Prostate gland (tissue), 2 donors: ENCODE measurements around the gene KIAA1191. TPM values are rescaled to one million over a fixed set of nuclear protein-coding genes. Genes with fewer than 3 reads are reported as not detected.

Source experiments
- DNase-seq: peaks from one replicate; pipeline ENCODE4 v3.0.0-alpha.2; 2019; ENCODE audit warnings: low spot score
- H3K27ac ChIP-seq, 2 donors: fragments of 200-600 bp; sonication (generic); 2 replicates each; pipeline ENCODE4 v1.5.1; 2017 to 2019
- H3K27me3 ChIP-seq: fragments of 200-600 bp; sonication (generic); replicated peaks from 2 replicates; pipeline ENCODE4 v1.5.1; 2019; ENCODE audit not compliant: insufficient read depth
- H3K36me3 ChIP-seq, 2 donors: fragments of 200-600 bp; sonication (generic); 1 replicate in 1 of 2; 2 replicates in 1 of 2; pipeline versions ENCODE4 v1.5.1 to v1.8.1; 2017 to 2019
- H3K4me1 ChIP-seq: fragments of 200-600 bp; sonication (generic); replicated peaks from 2 replicates; pipeline ENCODE4 v1.5.1; 2019
- H3K4me3 ChIP-seq, 2 donors: fragments of 200-600 bp; sonication (generic); 2 replicates each; pipeline ENCODE4 v1.5.1; 2017 to 2019
- H3K9me3 ChIP-seq: fragments of 200-600 bp; sonication (generic); 2 replicates; pipeline ENCODE4 v1.5.1; 2017
- CTCF ChIP-seq, 4 experiments: fragments of 200-600 bp in 2 of 4; fragments of 450-650 bp in 2 of 4; sonication (generic) in 2 of 4; IDR thresholded peaks; 1 replicate in 3 of 4; 2 replicates in 1 of 4; pipeline ENCODE4 v1.5.1; 2016 to 2019; ENCODE audit warnings: antibody characterized with exemption in 4 of 4, mild to moderate bottlenecking in 2 of 4, moderate library complexity in 2 of 4
- POLR2A ChIP-seq: fragments of 450-650 bp; IDR thresholded peaks from one replicate; pipeline ENCODE4 v1.6.1; 2016; ENCODE audit warnings: antibody characterized with exemption, mild to moderate bottlenecking
- POLR2AphosphoS5 ChIP-seq: sonication (generic); formaldehyde crosslinking; IDR thresholded peaks from one replicate; pipeline ENCODE4 v1.6.1; 2017; ENCODE audit warnings: antibody characterized with exemption
- WGBS: methylation state at CpG from one replicate; pipeline ENCODE4 v1.1.5; 2018; 5-methylcytosine and 5-hydroxymethylcytosine counted together
- intact Hi-C: fragments of 100-400 bp; cut with DNase I; formaldehyde crosslinking; loops from one replicate; pipeline ENCODE4 v1.14.2; 2022
- total RNA-seq, 2 donors: library from RNA; depleted of rRNA; stranded (reverse); fragments of >200 nt; gene quantifications; one replicate each; pipeline ENCODE4 v1.1.0, GENCODE V29; 2016

Gene KIAA1191
- total RNA-seq, 2 donors from 2014 or later: 107 to 119 TPM

GRCh38 chr5:176400382-176401156 is 39.0 kb upstream of the KIAA1191 start:
- DNase-seq: no peak
- no peaks in the 10 kb centered on the region for H3K36me3 ChIP-seq
- TF ChIP-seq POLR2A (no peak), POLR2AphosphoS5 (no peak), CTCF (IDR thresholded peaks at IDR 0.05) (no peak)
- no peaks in the 10 kb centered on the region for H3K27me3 ChIP-seq
- intact Hi-C loops: no loop called here
- no peak overlapping the region for H3K27ac ChIP-seq
- 60% methylated on average over 17 of the region's 17 CpGs for WGBS
- H3K4me1 ChIP-seq: no peaks in the 10 kb centered on the region
- H3K9me3 ChIP-seq: no peaks in the 10 kb centered on the region
- no peak overlapping the region for H3K4me3 ChIP-seq

GRCh38 chr5:176397736-176398420 is 36.3 kb upstream of the KIAA1191 start:
- Histone ChIP-seq H3K4me3 (no peak overlapping the region), H3K27ac (no peak overlapping the region), H3K4me1 (no peaks in the 10 kb centered on the region), H3K27me3 (no peaks in the 10 kb centered on the region), H3K9me3 (no peaks in the 10 kb centered on the region), H3K36me3 (no peaks in the 10 kb centered on the region)
- no peak for DNase-seq
- TF ChIP-seq POLR2AphosphoS5: no peak
- TF ChIP-seq POLR2A: no peak
- WGBS: 92% methylated on average over 18 of the region's 18 CpGs
- intact Hi-C loops: no loop called here

GRCh38 chr5:176396330-176396729 is 34.8 kb upstream of the KIAA1191 start:
- intact Hi-C loops: no loop called here
- Histone ChIP-seq H3K27me3 (no peaks in the 10 kb centered on the region), H3K9me3 (no peaks in the 10 kb centered on the region), H3K36me3 (no peaks in the 10 kb centered on the region), H3K4me3 (no peak overlapping the region), H3K4me1 (no peaks in the 10 kb centered on the region), H3K27ac (no peak overlapping the region)
- no peak for DNase-seq
- no peak for TF ChIP-seq POLR2AphosphoS5
- TF ChIP-seq POLR2A: no peak
- TF ChIP-seq CTCF (IDR thresholded peaks at IDR 0.05): no peak
- 65% methylated on average over 6 of the region's 6 CpGs for WGBS

GRCh38 chr5:176394881-176395675 is 33.5 kb upstream of the KIAA1191 start:
- Histone ChIP-seq H3K27me3 (no peaks in the 10 kb centered on the region), H3K9me3 (no peaks in the 10 kb centered on the region), H3K27ac (no peak overlapping the region), H3K4me1 (no peaks in the 10 kb centered on the region), H3K4me3 (no peak overlapping the region), H3K36me3 (no peaks in the 10 kb centered on the region)
- WGBS: 80% methylated on average over 11 of the region's 11 CpGs
- no peak for DNase-seq
- TF ChIP-seq POLR2AphosphoS5 (no peak), POLR2A (no peak), CTCF (IDR thresholded peaks at IDR 0.05) (no peak)
- intact Hi-C loops: no loop called here

GRCh38 chr5:176394096-176394495 is 32.5 kb upstream of the KIAA1191 start:
- Histone ChIP-seq H3K4me1 (no peaks in the 10 kb centered on the region), H3K36me3 (no peaks in the 10 kb centered on the region), H3K4me3 (no peak overlapping the region), H3K27me3 (no peaks in the 10 kb centered on the region), H3K27ac (no peak overlapping the region), H3K9me3 (no peaks in the 10 kb centered on the region)
- no peak for DNase-seq
- no peak for TF ChIP-seq CTCF (IDR thresholded peaks at IDR 0.05)
- no peak for TF ChIP-seq POLR2A
- intact Hi-C loops: no loop called here
- 91% methylated on average over 9 of the region's 9 CpGs for WGBS
